ENCODE data around the gene TDRD5.

DNA sequence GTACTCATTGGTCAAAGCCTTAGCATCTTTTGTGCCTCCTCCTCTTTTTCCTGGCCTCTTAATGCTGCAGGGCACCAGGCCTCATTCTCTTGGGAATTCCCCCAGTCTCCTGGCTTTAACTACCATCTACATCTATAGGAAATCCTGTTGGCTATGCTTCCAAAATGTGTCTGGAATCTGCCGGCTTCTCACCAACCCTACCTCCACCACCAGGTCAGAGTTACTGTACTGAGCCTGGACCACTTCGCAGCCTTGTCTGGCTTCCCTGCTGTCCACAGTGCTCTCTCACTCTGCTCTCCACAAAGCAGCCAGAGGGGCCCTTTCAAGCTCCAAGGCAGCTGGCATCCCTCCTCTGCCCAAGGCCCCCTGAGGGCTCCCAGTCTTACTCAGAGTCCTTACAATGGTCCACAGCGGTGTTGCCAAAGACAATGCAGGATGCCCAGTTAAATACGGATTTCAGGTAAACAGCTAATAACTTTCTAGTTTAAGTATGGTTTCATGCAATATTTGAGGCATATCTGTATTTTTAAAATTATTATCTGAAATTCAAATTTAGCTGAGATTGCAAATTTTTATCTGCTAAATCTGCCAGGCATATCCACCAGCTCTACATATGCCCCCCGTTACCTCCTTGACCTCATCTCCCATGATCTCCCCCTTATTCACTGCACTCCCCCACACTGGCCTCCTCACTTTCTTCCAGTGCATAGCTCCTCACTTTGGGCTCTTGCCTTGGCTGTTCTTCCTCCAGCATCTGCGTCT lies 117.0 kb downstream of the TDRD5 start:
- TF ChIP-seq, protein P1, sequence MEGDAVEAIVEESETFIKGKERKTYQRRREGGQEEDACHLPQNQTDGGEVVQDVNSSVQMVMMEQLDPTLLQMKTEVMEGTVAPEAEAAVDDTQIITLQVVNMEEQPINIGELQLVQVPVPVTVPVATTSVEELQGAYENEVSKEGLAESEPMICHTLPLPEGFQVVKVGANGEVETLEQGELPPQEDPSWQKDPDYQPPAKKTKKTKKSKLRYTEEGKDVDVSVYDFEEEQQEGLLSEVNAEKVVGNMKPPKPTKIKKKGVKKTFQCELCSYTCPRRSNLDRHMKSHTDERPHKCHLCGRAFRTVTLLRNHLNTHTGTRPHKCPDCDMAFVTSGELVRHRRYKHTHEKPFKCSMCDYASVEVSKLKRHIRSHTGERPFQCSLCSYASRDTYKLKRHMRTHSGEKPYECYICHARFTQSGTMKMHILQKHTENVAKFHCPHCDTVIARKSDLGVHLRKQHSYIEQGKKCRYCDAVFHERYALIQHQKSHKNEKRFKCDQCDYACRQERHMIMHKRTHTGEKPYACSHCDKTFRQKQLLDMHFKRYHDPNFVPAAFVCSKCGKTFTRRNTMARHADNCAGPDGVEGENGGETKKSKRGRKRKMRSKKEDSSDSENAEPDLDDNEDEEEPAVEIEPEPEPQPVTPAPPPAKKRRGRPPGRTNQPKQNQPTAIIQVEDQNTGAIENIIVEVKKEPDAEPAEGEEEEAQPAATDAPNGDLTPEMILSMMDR (IDR thresholded peaks at IDR 0.05) = no peak
- TF ChIP-seq POLR2A (IDR thresholded peaks at IDR 0.05) = no peak
